HG03196 (cell line): Measurements from ENCODE around the gene ALAS1.
"Not testable (repeated sequence)": the region's sequence is repeated elsewhere in the genome, so short reads cannot be mapped to it uniquely, and the experiment has no call there.

Experiments used
- ATAC-seq: cut with Tn5 transposase; IDR thresholded peaks from one replicate; pipeline ENCODE4 v1.9.1; 2021; ENCODE audit not compliant: unreplicated experiment

The ALAS1 gene

GRCh38 chr3:52176951-52177700, 20.8 kb upstream of the ALAS1 start:
- ATAC-seq, result no peak

GRCh38 chr3:52177701-52178042, 20.3 kb upstream of the ALAS1 start:
- no peak for ATAC-seq

GRCh38 chr3:52178126-52178525, 19.8 kb upstream of the ALAS1 start:
- not testable (repeated sequence) for ATAC-seq

- no peak for ATAC-seq
These were observed 19.4 kb upstream of the ALAS1 start for GRCh38 chr3:52178537-52178936.

- ATAC-seq, result no peak
These were observed 16.4 kb upstream of the ALAS1 start for GRCh38 chr3:52181543-52181942.

- ATAC-seq, result no peak
These were observed 15.8 kb upstream of the ALAS1 start for GRCh38 chr3:52182196-52182595.

GRCh38 chr3:52182691-52183090, 15.3 kb upstream of the ALAS1 start:
- no peak for ATAC-seq

GRCh38 chr3:52183786-52184445, 14.0 kb upstream of the ALAS1 start:
- no peak for ATAC-seq

GRCh38 chr3:52184690-52185089, 13.3 kb upstream of the ALAS1 start:
- no peak for ATAC-seq

- no peak for ATAC-seq
These were observed 12.6 kb upstream of the ALAS1 start for GRCh38 chr3:52185311-52185710.

- ATAC-seq, result no peak
These were observed 12.1 kb upstream of the ALAS1 start for GRCh38 chr3:52185837-52186236.

- ATAC-seq, result no peak
These were observed 11.2 kb upstream of the ALAS1 start for GRCh38 chr3:52186729-52187128.

- no peak for ATAC-seq
These were observed 9.4 kb upstream of the ALAS1 start for GRCh38 chr3:52188556-52188955.

GRCh38 chr3:52190294-52191074, 7.5 kb upstream of the ALAS1 start:
- no peak for ATAC-seq

GRCh38 chr3:52191663-52192062, 6.3 kb upstream of the ALAS1 start:
- no peak for ATAC-seq

GRCh38 chr3:52193065-52193464, 4.9 kb upstream of the ALAS1 start:
- no peak for ATAC-seq

GRCh38 chr3:52194485-52195290, 3.3 kb upstream of the ALAS1 start:
- ATAC-seq, result no peak

- no peak for ATAC-seq
These were observed 2.7 kb upstream of the ALAS1 start for GRCh38 chr3:52195291-52195597.

- no peak for ATAC-seq
These were observed 2.1 kb upstream of the ALAS1 start for GRCh38 chr3:52195823-52196331.

GRCh38 chr3:52196977-52197376, 983 bp upstream of the ALAS1 start:
- ATAC-seq, result no peak

GRCh38 chr3:52197499-52197841, 490 bp upstream of the ALAS1 start:
- peak; percentile 2 for ATAC-seq
